ENCODE measurements around the gene NRXN3.

GRCh38 chr14:78122436-78122835, 47.7 kb upstream of the NRXN3 start:
- TF ChIP-seq CHD2 (IDR thresholded peaks at IDR 0.05; ENCODE audit: low read length, partially characterized antibody) (no peak), CTCF (IDR thresholded peaks at IDR 0.05) (no peak), FOXJ3 (CRISPR knock-in tag; IDR thresholded peaks at IDR 0.05) (no peak), RCOR1 (IDR thresholded peaks at IDR 0.05; ENCODE audit: low read length) (no peak), MAX (IDR thresholded peaks at IDR 0.05; ENCODE audit: low read depth) (no peak), REST (IDR thresholded peaks at IDR 0.05; ENCODE audit: low read depth, low read length) (no peak), RFX5 (IDR thresholded peaks at IDR 0.05; ENCODE audit: low read length) (no peak)
- TF ChIP-seq, protein P1, sequence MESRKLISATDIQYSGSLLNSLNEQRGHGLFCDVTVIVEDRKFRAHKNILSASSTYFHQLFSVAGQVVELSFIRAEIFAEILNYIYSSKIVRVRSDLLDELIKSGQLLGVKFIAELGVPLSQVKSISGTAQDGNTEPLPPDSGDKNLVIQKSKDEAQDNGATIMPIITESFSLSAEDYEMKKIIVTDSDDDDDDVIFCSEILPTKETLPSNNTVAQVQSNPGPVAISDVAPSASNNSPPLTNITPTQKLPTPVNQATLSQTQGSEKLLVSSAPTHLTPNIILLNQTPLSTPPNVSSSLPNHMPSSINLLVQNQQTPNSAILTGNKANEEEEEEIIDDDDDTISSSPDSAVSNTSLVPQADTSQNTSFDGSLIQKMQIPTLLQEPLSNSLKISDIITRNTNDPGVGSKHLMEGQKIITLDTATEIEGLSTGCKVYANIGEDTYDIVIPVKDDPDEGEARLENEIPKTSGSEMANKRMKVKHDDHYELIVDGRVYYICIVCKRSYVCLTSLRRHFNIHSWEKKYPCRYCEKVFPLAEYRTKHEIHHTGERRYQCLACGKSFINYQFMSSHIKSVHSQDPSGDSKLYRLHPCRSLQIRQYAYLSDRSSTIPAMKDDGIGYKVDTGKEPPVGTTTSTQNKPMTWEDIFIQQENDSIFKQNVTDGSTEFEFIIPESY (IDR thresholded peaks at IDR 0.05; ENCODE audit: borderline replicate concordance, low read depth): no peak

All from SK-N-SH (cell line).